GM19372 (cell line): ENCODE results near the gene INSC.

Experiments
- ATAC-seq: cut with Tn5 transposase; IDR thresholded peaks from one replicate; pipeline ENCODE4 v1.9.1; 2021; ENCODE audit warnings: mild to moderate bottlenecking, low read depth, moderate library complexity; ENCODE audit not compliant: unreplicated experiment

INSC gene

GRCh38 chr11:15180212-15180792 is 65.6 kb downstream of the INSC start:
- ATAC-seq: no peak

GRCh38 chr11:15182372-15182771 is 67.6 kb downstream of the INSC start:
- ATAC-seq: no peak

GRCh38 chr11:15185021-15185420 is 70.3 kb downstream of the INSC start:
- no peak for ATAC-seq

GRCh38 chr11:15186146-15186545 is 71.4 kb downstream of the INSC start:
- no peak for ATAC-seq

GRCh38 chr11:15189189-15189588 is 74.5 kb downstream of the INSC start:
- no peak for ATAC-seq

DNA sequence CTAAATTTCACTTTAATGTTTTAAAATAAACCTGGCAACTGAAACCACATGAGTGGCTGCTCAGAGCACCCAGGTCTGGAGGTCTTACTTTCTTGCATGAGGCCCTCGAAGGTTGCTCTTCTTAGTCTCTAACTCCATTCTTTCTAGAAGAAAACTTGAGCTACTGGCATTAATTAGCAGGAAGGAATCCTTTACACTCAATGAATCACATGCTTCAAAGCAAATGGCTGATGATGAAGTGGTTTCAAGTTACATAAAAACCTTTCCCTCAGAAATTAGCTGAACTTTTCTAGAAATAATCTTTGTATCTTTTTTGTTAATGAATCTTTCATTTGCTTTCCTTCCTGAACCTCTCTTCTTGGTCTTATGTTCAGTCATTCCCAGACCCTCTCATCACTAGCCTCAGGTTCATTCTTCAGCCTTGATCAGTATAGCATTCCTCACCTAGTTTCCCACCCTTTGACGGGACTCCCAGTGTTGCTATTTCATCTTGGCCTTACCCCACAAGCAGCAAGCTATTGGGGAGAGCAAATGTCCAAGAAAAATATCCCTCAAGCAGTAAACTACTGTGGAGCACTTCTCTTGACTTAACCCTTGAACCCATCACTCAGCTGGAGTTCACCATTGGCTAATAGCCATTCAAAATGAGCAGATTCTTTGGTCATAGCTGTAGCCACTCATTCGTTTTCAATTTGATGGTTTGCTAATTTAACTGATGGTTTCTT is 75.1 kb downstream of the INSC start:
- ATAC-seq: no peak

DNA sequence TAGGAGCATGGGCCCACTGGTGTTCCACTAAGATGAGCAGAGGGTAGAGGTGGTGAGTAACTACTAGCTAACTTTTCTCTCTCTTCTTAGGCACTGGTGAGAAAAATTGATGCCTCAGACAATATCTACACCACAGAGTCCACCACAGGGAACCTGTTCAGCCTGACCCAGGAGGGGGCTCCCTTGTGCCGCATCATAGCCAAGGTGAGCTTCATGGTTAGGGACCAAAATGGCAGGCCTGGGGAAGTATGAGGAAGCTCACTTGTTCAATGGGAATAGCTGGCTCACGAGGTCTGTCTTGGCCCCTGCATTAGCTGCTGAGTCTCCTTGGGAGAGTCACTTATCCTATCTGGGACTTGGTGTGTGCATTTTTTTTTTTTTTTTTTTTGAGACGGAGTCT is 75.9 kb downstream of the INSC start:
- no peak for ATAC-seq

GRCh38 chr11:15192005-15192556 is 77.4 kb downstream of the INSC start:
- ATAC-seq: no peak

- no peak for ATAC-seq
These were observed 80.1 kb downstream of the INSC start for GRCh38 chr11:15194671-15195415.

GRCh38 chr11:15195454-15196200 is 80.9 kb downstream of the INSC start:
- no peak for ATAC-seq

GRCh38 chr11:15196704-15197103 is 82.0 kb downstream of the INSC start:
- no peak for ATAC-seq

DNA sequence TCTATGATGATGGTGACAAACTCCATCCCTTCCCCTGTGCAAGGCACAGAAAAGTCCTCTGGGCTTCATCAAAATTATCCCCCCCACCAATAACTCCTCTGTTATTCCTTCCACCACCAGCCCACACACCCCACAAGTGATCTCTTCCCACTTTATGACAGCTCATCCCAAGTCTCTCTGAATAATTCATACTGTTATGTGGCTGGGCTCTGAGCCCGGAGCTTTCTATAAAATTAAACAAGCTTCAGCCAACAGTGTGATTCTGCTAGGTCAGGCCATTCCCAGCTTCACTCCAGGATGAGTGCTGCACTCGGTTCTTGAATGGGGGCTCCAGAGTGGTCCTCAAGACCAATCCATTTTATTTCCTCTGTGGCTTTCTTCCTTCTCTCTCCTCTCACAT is 83.0 kb downstream of the INSC start:
- ATAC-seq: no peak

DNA sequence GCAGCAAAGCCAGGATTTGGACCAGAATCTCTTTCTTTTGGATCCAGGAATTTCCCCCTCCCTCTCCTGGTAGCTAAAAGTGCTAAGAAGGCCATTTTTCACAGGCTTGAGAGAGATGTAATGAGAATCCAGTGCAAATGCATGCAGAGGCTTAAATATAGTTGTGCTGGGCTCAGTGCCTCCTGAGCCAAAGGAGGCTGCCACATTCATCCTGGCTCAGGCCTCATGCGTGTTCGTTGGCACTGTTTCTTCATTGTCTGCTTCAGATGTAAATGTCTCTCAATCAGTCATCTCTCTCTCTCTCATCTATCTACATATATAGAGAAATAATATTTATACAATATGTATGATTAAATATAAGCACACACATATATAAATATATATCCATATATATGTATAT is 83.6 kb downstream of the INSC start:
- no peak for ATAC-seq

DNA sequence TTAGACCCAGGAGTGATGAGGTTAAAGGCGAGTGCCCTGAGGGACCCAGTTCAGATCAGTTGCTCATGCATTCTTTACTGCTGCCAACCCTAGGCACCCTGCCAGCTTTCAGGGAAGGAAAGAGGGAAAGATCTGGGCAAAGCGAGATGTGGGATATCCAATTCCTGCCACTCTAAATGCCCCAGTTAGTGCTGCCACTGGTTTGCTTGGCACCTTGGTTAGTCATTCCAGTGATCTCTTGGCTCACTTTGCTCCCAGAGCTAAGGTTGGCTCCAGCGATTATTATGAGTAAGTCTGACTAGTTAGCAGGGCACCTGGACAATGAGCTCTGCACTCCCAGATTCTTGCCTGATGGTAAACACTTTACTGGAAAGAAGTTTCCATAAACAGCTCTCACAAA is 85.0 kb downstream of the INSC start:
- ATAC-seq: no peak

DNA sequence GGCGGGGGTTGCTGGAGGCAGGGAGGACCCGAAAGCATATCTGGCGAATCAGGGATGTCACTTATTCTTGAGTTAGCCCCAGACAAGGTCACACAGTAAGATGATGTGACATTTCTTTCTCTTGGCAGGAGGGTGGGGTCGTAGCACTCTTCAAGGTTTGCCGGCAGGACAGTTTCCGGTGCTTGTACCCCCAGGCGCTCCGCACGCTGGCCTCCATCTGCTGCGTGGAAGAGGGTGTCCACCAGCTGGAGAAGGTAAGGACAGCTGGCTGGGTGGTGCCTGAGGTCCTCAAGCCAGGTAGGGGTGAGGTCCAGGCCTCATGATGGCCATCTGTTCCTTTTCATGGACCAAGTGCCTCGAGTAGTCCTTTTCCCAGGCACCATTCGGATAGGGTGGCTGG is 86.0 kb downstream of the INSC start:
- no peak for ATAC-seq

GRCh38 chr11:15201586-15201985 is 86.9 kb downstream of the INSC start:
- ATAC-seq: no peak

DNA sequence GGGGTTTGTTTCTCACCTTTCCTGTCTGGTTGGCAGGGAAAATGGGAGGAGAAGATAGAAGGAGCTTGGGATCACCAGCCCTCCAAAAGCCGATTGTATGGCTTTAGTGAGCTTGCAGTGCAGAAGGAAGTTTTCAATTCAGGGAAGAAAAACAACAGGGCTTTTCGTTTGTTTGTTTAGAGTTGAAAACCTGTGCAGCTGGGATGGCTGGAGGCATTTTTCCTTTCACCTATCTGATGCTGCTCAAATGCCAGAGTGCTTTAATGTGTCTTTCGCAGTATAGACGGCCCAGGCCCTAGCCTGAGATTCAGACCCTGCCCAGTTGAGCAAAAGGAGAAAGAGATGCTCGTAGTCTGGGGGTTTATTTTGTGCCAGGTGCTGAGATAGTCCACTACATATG is 87.9 kb downstream of the INSC start:
- ATAC-seq: no peak

GRCh38 chr11:15204711-15205110 is 90.0 kb downstream of the INSC start:
- ATAC-seq: no peak

DNA sequence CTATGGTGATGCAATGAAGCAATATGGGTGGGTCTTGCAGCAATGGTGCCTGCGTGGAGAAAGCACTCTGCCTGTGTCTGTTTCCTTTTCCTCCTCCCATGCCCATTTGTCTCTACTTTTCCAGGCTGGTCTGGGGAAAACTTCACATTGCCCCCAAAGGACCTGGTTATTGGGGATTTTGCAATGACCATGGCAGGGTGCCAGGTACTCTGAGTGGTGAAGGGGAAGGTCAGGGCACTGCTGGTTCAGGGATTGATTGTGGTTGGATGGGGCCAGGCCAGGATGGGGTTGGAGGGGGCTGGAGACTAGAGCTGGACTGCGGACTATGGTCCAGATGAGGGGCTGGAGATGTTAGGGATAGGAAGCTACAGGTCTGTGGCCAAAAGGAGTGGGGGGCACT is 92.1 kb downstream of the INSC start:
- no peak for ATAC-seq

DNA sequence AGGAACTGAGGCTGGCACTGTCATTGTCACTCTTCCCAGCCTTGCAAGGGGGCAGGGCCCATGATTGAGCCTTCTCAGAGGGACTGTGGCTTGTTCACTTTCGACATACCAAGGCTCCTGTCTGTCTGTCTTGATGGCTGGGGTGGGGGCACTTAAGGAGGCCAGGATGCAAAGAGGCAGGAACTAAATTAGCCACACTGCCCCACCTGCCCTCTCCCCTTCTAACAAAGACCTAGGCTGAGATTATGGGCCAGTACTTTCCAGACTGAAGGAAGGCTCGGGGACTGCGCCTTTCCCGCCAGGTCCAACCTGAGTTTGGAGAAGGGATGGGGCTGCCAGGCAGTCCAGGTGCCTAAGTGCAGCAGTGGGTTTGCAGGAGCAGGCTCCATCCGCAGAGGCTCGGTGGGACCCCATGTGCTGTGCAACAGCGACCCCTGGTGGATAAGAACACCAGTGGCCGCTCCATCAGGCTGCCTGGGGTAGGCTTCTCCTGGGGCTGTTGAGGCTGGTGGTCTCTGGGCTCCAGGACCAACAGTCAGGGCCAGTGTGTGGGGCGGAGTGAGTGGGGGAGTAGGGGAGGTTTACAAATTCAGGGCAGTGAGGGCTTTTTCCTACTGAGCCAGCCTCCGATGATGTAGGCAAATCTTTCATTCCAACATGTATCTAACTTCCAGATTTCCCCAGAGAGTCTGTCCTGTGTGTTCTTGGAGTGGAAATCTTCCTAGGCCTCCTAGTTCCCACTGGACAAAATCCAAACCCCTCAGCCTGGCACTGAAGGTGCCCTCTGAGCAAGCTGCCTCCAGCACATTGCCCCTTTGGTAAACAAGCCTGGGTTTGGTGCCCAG is 93.9 kb downstream of the INSC start:
- ATAC-seq: peak; percentile 93
